Suppressor macrophage treated with lipopolysaccharide for 1 hour (primary cell): ENCODE data around the gene ADAMTS2.
"Not testable (repeated sequence)": the region's sequence is repeated elsewhere in the genome, so short reads cannot be mapped to it uniquely, and the experiment has no call there.

Experiments
- DNase-seq, 3 donors: peaks; one replicate each; pipeline ENCODE4 v3.0.0-alpha.2; 2020 to 2022

ADAMTS2 gene

GRCh38 chr5:179325296-179326031 is 19.8 kb downstream of the ADAMTS2 start:
- no peak for DNase-seq

DNA sequence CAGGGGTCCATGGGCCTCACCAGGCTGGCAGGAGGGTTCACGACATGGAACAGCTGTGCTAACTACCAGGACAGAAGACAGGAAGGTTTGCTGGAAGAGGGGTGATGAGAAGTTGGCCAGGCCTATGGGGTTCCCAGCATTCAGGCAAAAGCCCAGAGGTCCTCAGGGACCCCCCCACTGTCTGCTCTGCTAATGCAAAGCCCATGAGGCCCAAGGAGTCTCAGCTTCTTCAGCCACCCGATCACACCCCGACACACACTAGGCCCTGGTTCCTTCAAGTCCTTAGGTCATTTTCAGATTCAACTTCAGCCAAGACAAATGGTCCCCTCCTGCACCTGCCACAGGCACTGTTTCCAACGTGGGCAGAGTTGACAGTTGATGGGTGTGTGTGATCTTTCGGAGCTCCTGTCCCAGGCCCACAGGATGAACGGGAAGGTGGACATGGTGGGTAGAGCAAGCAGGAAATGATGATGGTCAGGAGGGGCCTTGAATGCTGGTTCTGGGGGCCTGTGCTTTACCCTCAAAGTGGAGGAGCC is 20.4 kb downstream of the ADAMTS2 start:
- no peak for DNase-seq

- not testable (repeated sequence) for DNase-seq
These were observed 20.9 kb downstream of the ADAMTS2 start for GRCh38 chr5:179324316-179324715.

DNA sequence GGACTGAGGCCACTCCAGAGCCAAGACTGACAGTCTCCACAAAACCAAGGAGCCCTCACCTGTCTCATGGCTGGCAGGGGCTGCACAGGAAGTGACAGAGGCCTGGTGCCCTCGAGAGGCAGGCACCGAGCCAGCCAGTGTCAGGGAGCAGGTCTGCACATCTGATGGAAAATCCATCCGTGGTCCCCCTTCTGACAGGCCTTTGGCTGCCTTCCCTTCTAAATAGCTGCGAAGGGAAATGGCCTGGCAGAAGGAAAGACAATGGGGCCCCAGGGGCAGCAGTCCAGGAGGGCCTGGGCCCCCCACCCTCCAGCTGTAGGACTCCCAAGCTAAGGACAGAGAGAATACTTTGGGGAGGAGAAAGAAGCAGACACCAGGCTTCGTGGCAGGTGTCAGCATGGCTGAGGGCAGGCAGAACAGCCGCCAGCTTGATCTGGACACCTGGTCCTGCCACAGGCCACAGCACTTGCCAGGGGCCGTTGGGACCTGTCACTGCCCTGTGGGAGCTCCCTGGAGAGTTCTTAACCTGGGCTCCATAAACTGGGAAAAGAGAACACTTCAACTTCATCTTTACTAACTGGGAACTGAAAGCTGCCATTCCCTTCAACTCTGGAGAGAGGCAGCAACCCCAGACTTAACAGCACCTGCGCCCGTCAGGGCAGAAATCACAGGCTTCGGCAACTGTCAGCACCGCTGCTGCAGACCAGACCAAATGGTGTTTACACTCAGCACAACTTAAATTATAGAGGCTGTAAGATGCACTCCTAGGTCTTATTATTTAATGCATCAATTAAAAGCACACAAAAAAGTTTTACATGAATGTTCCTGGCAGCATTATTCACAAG is 22.0 kb downstream of the ADAMTS2 start:
- DNase-seq, result no peak

- DNase-seq, result no peak
These were observed 22.9 kb downstream of the ADAMTS2 start for GRCh38 chr5:179322071-179323025.

DNA sequence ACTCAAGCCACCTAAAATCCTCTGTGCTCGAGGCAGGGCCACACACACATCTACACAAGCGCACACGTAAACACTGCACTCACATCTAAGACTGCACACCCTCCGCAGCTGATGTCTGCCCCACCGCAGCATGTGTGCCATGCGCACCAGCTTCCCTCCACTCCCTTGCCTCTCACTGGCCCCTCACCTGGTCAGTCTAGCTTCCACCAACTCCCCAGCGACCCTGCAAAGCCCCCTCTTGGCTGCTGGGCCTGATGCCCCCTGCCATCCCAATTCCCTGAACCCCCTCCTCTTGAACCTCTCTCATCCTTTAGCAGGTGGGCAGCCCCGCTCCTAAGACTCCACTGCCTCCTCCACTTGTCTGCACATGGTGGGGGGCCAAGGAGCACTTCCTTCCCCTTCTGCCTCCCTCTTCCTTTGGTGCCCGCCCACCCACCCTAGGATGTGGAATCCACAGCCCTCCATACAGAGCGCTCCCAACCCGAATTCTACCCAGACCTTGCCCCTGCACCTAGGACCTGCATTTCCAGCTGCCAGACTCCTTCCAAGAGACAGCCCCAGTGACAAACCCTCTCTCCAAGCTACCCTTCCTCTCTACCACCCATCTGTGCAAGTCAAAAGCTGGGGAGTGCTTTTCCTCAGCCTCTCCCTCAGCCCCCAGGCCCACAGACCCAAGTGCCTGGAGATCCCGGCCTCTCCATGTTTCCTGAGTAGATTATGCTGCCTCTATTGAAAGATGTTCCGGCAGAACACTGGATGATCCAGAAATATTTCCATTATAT is 23.9 kb downstream of the ADAMTS2 start:
- DNase-seq, result no peak

GRCh38 chr5:179319741-179320281 is 25.4 kb downstream of the ADAMTS2 start:
- no peak for DNase-seq

GRCh38 chr5:179319123-179319522 is 26.1 kb downstream of the ADAMTS2 start:
- no peak for DNase-seq

DNA sequence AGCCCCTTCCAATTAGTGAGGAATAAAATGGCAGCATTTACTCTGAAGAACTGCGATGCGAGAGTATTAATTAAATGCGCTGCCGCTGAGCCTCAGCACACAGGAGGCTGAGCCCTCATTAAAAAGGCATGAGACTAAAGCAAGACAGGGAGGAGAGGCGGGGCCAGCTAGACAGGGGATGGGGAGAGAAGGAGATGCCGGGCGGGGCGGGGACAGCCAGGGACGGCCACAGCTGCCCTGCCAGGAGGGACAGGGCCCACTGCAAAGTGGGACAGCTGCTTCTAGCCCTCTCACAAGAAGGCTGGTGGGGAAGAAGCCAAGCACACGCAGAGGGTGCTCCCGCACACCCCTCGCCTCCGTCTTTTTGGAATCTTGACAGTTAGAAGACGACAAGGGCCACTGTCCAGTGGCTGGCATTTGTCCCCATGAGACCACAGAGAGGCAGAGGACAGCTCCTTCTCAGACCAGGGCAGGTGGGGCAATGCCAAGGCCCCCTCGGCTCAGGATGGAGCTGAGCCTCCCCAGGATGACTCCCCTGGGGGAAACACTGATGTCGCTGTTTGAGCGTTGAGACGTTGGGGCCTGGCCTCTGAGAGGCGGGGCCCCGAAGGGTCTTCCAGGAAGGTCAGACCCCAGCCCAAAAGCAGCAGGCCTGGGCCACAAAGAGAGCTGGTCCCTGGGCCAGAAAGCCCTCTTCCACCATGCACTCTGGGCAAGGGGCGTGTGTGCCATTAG is 26.9 kb downstream of the ADAMTS2 start:
- DNase-seq, result no peak

DNA sequence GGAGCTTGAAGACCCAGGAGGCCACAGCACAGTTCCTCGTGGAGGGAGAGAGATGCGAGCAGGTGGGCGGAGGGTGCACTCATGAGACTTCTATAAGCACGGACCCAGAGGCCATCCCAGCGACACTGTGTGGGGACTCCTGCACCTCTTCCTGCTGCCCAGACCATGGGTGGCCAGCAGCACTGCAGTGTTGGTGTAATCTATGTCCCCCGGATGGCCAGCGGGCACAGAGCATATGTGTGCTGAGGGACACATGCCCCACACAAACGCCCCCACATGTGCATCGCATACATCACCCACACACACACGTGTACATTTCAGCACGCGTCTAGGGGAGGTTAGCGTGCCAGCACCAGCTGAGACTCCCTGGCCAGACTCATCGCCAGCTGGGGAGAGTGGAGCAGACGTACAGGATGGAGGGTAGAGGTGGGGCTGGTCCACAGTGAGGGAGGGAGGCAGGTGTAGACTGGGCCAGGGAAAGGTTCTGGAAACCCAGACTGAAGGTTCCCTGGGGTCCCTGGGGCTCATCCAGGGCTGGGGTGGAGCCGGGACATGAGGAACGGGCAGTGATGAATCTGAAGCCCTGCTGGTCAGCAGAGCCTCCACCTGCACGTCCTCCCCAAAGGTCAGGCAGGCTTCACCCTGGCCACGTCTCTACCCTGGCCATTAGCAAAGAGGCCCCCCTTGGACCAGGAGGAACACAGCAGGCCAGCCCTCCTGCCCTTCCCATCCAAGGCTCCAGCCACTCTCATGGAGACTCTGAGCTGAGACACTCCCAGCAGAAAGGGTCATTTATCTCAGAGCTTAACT is 27.6 kb downstream of the ADAMTS2 start:
- DNase-seq, result no peak

- no peak for DNase-seq
These were observed 28.3 kb downstream of the ADAMTS2 start for GRCh38 chr5:179316982-179317381.

DNA sequence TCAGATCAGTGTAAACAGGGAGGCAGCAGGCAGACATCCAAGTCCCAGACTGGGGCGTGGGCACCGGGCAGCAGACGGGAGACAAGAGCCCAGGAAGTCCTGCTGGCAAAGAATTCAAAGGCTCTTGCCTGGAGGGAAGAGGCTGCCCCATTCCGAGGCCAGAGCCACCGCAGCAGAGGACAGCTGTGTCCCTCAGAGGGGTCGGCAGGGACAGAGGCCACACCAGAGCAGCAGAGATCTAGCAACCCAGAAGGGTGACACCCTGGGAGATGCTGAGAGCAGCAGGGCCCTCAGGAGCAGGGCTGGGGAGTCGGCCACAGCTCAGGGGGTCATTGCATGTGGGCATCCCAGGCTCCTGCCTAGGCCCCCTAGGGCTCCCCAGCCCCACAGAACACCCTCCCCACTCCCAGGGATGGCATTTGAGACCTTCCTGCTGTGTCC is 29.1 kb downstream of the ADAMTS2 start:
- no peak for DNase-seq

GRCh38 chr5:179315356-179315890 is 29.8 kb downstream of the ADAMTS2 start:
- DNase-seq, result no peak

GRCh38 chr5:179314606-179315355 is 30.5 kb downstream of the ADAMTS2 start:
- DNase-seq, result no peak

DNA sequence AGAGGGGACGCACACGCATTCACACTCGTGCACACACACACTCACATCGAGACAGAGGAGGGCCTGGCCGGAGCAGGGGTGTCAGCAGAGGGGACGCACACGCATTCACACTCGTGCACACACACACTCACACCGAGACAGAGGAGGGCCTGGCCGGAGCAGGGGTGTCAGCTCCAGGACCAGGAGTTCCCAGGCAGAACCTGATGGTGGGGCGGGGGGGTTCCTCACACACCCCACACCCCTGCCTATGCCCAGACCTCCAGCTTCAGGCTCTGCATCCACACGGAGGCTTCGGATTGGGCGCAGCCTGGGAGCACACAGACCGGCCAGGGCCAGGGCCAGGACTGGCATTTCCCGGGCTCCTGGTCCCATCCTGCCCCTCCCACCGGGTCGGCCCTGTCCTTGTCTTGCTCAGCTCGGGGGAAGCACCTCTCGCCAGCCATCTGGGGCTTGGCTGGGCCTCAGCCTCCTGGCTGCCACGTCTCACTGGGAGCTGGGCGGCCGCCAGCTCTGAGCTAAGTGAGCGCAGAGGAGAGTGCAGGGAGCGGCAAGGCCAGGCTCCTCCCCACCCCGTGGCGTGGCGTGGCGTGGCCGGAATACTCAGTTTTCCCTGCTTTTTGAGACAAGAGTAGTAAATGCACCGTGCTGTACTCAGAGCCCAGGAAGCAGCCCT is 31.3 kb downstream of the ADAMTS2 start:
- DNase-seq, result no peak

DNA sequence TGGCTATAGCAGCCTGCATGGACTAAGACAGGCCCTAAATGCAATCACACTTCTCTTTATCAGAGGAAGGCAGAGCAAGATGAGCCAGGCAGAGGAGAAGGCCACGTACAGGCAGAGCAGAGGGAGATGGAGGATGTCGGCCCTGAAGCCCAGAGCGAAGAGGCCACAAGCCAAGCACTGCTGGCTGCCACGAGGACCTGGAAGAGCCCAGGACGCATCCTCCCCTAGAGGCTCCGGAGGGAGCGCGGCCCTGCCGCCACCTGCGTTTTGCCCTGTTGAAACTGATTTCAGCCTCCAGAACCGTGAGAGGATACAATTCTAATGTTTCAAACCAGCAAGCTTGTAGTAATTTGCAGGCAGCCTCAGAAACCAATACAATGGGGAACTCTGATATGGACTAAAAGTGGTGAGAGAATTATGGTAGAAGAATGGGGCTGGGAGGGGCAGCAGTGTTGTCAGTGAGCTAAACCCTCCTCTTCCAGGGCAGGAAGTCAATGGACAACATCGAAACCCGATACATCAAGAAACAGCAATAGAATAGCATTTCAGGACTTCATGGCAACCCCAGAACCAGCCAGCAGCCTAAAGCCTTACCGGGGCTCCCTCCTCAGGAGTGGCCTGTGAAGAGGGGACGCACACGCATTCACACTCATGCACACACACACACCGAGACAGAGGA is 32.6 kb downstream of the ADAMTS2 start:
- no peak for DNase-seq

DNA sequence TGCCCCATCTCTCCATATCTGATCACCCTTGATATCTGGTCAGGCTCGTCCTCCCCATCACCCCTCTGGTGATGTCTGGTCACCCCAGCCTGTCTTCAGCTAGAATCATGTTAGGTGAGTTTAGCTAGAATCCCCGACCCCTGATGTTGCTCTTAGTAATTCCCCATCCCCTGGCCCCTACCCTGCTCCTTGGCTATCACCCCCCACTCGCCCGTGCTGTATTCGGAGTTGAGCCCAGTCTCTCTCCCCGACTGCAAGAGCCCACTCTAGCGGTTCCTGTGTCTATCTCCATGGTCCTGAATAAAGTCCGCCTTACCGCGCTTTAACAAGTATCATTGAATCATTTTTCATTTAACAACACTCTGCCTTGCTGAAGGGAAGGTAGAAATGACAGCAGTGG is 33.7 kb downstream of the ADAMTS2 start:
- no peak for DNase-seq

DNA sequence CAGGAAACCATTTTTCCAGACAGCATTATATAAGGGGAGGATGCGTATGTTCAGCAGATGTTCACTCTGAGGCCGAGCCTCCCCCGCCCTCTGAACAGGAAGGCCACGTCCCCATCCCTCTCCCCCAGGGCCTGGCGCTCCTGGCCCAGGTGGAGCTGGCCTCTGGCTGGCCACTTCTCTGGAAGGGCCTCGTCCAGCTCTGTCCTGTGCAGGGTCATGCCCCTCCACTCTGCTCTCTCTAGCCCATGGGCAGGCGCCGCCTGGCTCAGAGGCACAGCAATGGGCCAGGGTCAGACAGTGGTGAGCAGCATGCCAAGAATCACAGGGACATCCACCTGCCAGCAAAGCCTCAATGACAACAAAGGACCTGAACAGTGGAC is 34.2 kb downstream of the ADAMTS2 start:
- no peak for DNase-seq
